ENCODE measurements around the gene UBE2F. TPM values are rescaled to one million over a fixed set of nuclear protein-coding genes. Genes with fewer than 3 reads are reported as not detected.

Gene UBE2F
- total and polyA plus RNA-seq, 3 donors from 2014 or later = 68.3 to 77.8 (median 72.8) TPM

DNA sequence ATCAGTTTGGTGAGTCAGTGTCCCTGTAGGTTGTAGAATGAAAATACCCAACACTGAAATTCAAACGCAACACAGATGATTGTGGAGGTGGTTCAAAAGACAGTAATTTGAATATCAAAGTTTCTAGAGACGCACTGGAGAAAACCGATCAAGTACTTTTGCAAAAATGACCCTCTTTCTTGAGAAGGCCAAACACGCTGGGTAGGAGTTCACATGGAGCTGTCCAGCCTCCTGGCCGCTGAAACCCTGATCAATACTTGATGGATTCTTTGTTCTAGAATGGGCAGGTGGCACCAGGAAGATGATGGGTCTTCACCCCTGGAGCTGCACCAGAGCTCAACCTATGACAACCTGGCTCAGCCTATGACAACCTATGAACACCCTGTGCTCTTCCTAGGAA is 39.7 kb upstream of the UBE2F start:
- Histone ChIP-seq H3K4me3 (no peak overlapping the region), H3K4me1 (peaks cover 13% of the 10 kb centered on the region), H3K9me3 (no peaks in the 10 kb centered on the region), H3K27me3 (no peaks in the 10 kb centered on the region), H3K27ac (no peak overlapping the region), H3K36me3 (ENCODE audit: low read depth, missing control alignments) (no peaks in the 10 kb centered on the region)
- intact Hi-C loops (cut with DNase I; ENCODE audit: low total_unique reads) = no loop called here
- DNase-seq = no peak
- TF ChIP-seq, protein P1, sequence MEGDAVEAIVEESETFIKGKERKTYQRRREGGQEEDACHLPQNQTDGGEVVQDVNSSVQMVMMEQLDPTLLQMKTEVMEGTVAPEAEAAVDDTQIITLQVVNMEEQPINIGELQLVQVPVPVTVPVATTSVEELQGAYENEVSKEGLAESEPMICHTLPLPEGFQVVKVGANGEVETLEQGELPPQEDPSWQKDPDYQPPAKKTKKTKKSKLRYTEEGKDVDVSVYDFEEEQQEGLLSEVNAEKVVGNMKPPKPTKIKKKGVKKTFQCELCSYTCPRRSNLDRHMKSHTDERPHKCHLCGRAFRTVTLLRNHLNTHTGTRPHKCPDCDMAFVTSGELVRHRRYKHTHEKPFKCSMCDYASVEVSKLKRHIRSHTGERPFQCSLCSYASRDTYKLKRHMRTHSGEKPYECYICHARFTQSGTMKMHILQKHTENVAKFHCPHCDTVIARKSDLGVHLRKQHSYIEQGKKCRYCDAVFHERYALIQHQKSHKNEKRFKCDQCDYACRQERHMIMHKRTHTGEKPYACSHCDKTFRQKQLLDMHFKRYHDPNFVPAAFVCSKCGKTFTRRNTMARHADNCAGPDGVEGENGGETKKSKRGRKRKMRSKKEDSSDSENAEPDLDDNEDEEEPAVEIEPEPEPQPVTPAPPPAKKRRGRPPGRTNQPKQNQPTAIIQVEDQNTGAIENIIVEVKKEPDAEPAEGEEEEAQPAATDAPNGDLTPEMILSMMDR (IDR thresholded peaks at IDR 0.05) = no peak
- WGBS, 2 donors = 60 to 78% methylated on average over 5 of the region's 5 CpGs

- TF ChIP-seq POLR2A (IDR thresholded peaks at IDR 0.05) = no peak
- TF ChIP-seq, protein P1 (IDR thresholded peaks at IDR 0.05) = no peak
- WGBS, 2 donors = 89 to 90% methylated on average over 4 of the region's 4 CpGs
- no peaks in the 10 kb centered on the region for H3K27me3 ChIP-seq
- DNase-seq = no peak
- no peaks in the 10 kb centered on the region for H3K36me3 ChIP-seq (ENCODE audit: low read depth, missing control alignments)
- peaks cover 12% of the 10 kb centered on the region for H3K4me1 ChIP-seq
- no peak overlapping the region for H3K4me3 ChIP-seq
- intact Hi-C loops (cut with DNase I; ENCODE audit: low total_unique reads) = no loop called here
- no peak overlapping the region for H3K27ac ChIP-seq
- no peaks in the 10 kb centered on the region for H3K9me3 ChIP-seq
Observed at GRCh38 chr2:237927986-237928385, 38.8 kb upstream of the UBE2F start.

GRCh38 chr2:237929979-237930378 is 36.8 kb upstream of the UBE2F start:
- H3K9me3 ChIP-seq = no peaks in the 10 kb centered on the region
- H3K4me3 ChIP-seq = no peak overlapping the region
- TF ChIP-seq POLR2A (IDR thresholded peaks at IDR 0.05) = no peak
- TF ChIP-seq, protein P1 (IDR thresholded peaks at IDR 0.05) = no peak
- H3K27me3 ChIP-seq = no peaks in the 10 kb centered on the region
- WGBS, 2 donors = 86 to 93% methylated on average over 7 to 9 of the region's 9 CpGs
- H3K36me3 ChIP-seq (ENCODE audit: low read depth, missing control alignments) = no peaks in the 10 kb centered on the region
- intact Hi-C loops (cut with DNase I; ENCODE audit: low total_unique reads) = no loop called here
- DNase-seq = no peak
- H3K4me1 ChIP-seq = peaks cover 6% of the 10 kb centered on the region
- H3K27ac ChIP-seq = no peak overlapping the region

GRCh38 chr2:237931205-237931721 is 35.6 kb upstream of the UBE2F start:
- intact Hi-C loops (cut with DNase I; ENCODE audit: low total_unique reads) = no loop called here
- Histone ChIP-seq H3K27ac (no peak overlapping the region), H3K4me1 (peaks cover 6% of the 10 kb centered on the region), H3K4me3 (no peak overlapping the region), H3K27me3 (no peaks in the 10 kb centered on the region), H3K36me3 (ENCODE audit: low read depth, missing control alignments) (no peaks in the 10 kb centered on the region), H3K9me3 (no peaks in the 10 kb centered on the region)
- WGBS, 2 donors = 46 to 70% methylated on average over 4 to 9 of the region's 9 CpGs
- DNase-seq = no peak
- no peak for TF ChIP-seq POLR2A (IDR thresholded peaks at IDR 0.05)
- TF ChIP-seq, protein P1 (IDR thresholded peaks at IDR 0.05) = no peak

DNA sequence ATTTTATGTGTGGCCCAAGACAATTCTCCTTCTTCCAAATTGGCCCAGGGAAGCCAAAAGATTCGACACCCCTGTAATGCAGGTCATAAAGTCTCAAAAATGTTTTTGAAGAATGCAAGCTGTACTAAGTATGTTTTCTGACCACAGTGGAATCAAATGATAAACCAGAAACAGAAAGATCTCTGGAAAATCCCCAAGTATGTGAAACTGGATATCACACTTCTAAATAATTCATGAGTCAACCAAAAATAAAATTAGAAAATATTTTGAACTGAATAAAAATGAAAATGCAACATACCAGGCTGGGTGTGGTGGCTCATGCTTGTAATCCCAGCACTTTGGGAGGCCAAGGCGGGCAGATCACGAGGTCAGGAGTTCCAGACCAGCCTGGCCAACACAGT is 34.1 kb upstream of the UBE2F start:
- H3K27me3 ChIP-seq = no peaks in the 10 kb centered on the region
- no peak for DNase-seq
- H3K27ac ChIP-seq = no peak overlapping the region
- WGBS, 2 donors = 49 to 64% methylated on average over 3 of the region's 3 CpGs
- intact Hi-C loops (cut with DNase I; ENCODE audit: low total_unique reads) = no loop called here
- H3K9me3 ChIP-seq = no peaks in the 10 kb centered on the region
- H3K4me3 ChIP-seq = no peak overlapping the region
- peaks cover 6% of the 10 kb centered on the region for H3K4me1 ChIP-seq
- no peaks in the 10 kb centered on the region for H3K36me3 ChIP-seq (ENCODE audit: low read depth, missing control alignments)
- TF ChIP-seq, protein P1 (IDR thresholded peaks at IDR 0.05) = no peak
- TF ChIP-seq POLR2A (IDR thresholded peaks at IDR 0.05) = no peak

Measured in testis (tissue), 3 donors.